PC-3 (cell line): ENCODE results near the gene CHMP1B. TPM values are rescaled to one million over a fixed set of nuclear protein-coding genes. Genes with fewer than 3 reads are reported as not detected.

ENCODE experiments used
- ATAC-seq: fragments of 200-7000 bp; cut with Tn5 transposase; 2 replicates; pipeline ENCODE4 v1.9.1; 2020; ENCODE audit warnings: mild to moderate bottlenecking, moderate library complexity
- BruUV-seq: library from RNA; stranded (reverse); fragments of 400-500 nt; replicated peaks from 2 replicates; lab custom pipeline; 2021; lab: Mats Ljungman, UMichigan
- CTCF ChIA-PET: fragments of 300-600 bp; sonication (Branson Sonifier 250); formaldehyde crosslinking; loops from one replicate; lab custom pipeline; 2022; ENCODE audit warnings: antibody characterized with exemption; lab: Charles Lee
- POLR2A ChIA-PET: fragments of 300-600 bp; sonication (Branson Sonifier 250); formaldehyde crosslinking; loops from one replicate; lab custom pipeline; 2022; ENCODE audit warnings: antibody characterized with exemption; ENCODE audit not compliant: unreplicated experiment; lab: Charles Lee
- DNase-seq: peaks from one replicate; pipeline ENCODE4 v3.0.0-alpha.2; 2015
- H2AFZ ChIP-seq: fragments of 300-600 bp; sonication (generic); 2 replicates; pipeline ENCODE4 v1.6.0; 2016; ENCODE audit warnings: antibody characterized with exemption, low read length
- H3F3A ChIP-seq: fragments of 300-600 bp; sonication (generic); one replicate; pipeline ENCODE4 v1.6.0; 2017; ENCODE audit warnings: antibody characterized with exemption, low read length, control low read depth, mild to moderate bottlenecking; ENCODE audit not compliant: unreplicated experiment
- H3K27ac ChIP-seq: fragments of 300-600 bp; sonication (generic); 2 replicates; pipeline ENCODE4 v1.5.1; 2016; ENCODE audit warnings: mild to moderate bottlenecking, low read length
- H3K27me3 ChIP-seq: fragments of 300-600 bp; sonication (generic); 2 replicates; pipeline ENCODE4 v1.6.1; 2016; ENCODE audit warnings: low read length, mixed read lengths
- H3K36me3 ChIP-seq: fragments of 300-600 bp; sonication (generic); 2 replicates; pipeline ENCODE4 v1.6.1; 2016; ENCODE audit warnings: low read depth, mixed run types, low read length, mixed read lengths
- H3K4me1 ChIP-seq: fragments of 300-600 bp; sonication (generic); 2 replicates; pipeline ENCODE4 v1.5.1; 2016; ENCODE audit warnings: low read length; ENCODE audit not compliant: insufficient read depth
- H3K4me2 ChIP-seq: fragments of 300-600 bp; sonication (generic); 2 replicates; pipeline ENCODE4 v1.6.0; 2016; ENCODE audit warnings: low read length
- H3K4me3 ChIP-seq: fragments of 300-600 bp; sonication (generic); 2 replicates; pipeline ENCODE4 v1.5.1; 2016; ENCODE audit warnings: mild to moderate bottlenecking, low read length, mixed read lengths
- H3K79me2 ChIP-seq: fragments of 300-600 bp; sonication (generic); 2 replicates; pipeline ENCODE4 v1.6.1; 2017; ENCODE audit warnings: low read length, mixed read lengths
- H3K9ac ChIP-seq: fragments of 300-600 bp; sonication (generic); 2 replicates; pipeline ENCODE4 v1.6.0; 2016; ENCODE audit warnings: mild to moderate bottlenecking, low read length
- H3K9me2 ChIP-seq: fragments of 300-600 bp; sonication (generic); replicated peaks from 2 replicates; pipeline ENCODE4 v1.6.1; 2016; ENCODE audit warnings: mixed run types, low read length, mixed read lengths
- H3K9me3 ChIP-seq: fragments of 300-600 bp; sonication (generic); 2 replicates; pipeline ENCODE4 v1.6.1; 2016; ENCODE audit warnings: low read length, mixed read lengths
- H4K20me1 ChIP-seq: fragments of 300-600 bp; sonication (generic); 2 replicates; pipeline ENCODE4 v1.6.1; 2016; ENCODE audit warnings: low read length, mixed read lengths
- CTCF ChIP-seq: fragments of 300-600 bp; sonication (generic); conservative IDR thresholded peaks from 2 replicates; pipeline ENCODE4 v1.5.1; 2017; ENCODE audit warnings: antibody characterized with exemption, low read depth, mild to moderate bottlenecking, low read length
- EZH2 ChIP-seq: fragments of 300-600 bp; sonication (generic); IDR thresholded peaks from one replicate; pipeline ENCODE4 v1.6.1; 2017; ENCODE audit warnings: antibody characterized with exemption, mild to moderate bottlenecking, low read length; ENCODE audit not compliant: unreplicated experiment
- EZH2phosphoT487 ChIP-seq: fragments of 300-600 bp; sonication (generic); IDR thresholded peaks from 2 replicates; pipeline ENCODE4 v1.6.1; 2018; ENCODE audit warnings: mild to moderate bottlenecking, antibody characterized with exemption, low read length, borderline replicate concordance
- intact Hi-C: fragments of 100-400 bp; cut with micrococcal nuclease; formaldehyde crosslinking; loops from 2 replicates; pipeline ENCODE4 v1.9.0; 2023
- total RNA-seq: library from RNA; depleted of rRNA; stranded (reverse); fragments of >200 nt; gene quantifications from 2 replicates; pipeline ENCODE4 v1.2.3, GENCODE V29; 2014

The CHMP1B gene
- total RNA-seq, 1 experiment from 2014 or later = 81.9 TPM

DNA sequence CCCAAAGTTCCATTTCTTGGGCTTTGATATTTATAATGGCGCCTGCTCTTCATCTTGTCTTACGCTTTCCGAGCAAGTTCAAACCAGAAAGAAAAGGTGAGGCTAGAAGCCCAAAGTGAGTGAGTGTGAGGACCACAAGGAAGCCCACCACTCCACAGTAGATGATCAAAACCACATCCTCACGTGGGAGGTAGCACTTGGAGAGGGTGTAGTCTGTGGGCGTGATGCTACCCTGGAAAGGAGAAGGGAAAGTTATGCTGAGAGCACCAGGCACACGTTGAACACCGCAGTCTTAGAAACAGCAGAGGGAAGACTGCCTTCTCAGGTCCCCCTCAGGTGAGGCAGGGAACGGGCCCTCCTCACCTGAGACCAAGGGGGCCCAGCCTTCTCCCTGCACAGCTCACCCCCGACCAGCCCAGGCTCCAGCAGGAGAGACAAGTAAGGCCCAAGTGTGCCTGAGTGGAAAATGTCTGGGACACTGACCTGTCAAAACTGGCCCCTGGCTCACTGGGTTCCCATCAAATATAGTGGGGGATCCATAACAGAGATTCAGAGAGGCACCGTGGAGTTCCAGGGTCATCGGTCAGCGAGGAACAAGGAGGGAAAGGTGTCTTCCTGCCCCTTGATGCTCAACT, 33.3 kb downstream of the CHMP1B start:
- ChIA-PET POLR2A (no interaction called here), CTCF (no interaction called here)
- Histone ChIP-seq H3K9ac (no peak overlapping the region), H3K9me2 (no peaks in the 10 kb centered on the region), H3K27ac (no peak overlapping the region), H3K4me3 (no peak overlapping the region), H3F3A (no peaks in the 10 kb centered on the region), H2AFZ (no peak overlapping the region), H3K79me2 (no peaks in the 10 kb centered on the region), H3K4me1 (peaks cover 33% of the 10 kb centered on the region), H4K20me1 (no peaks in the 10 kb centered on the region), H3K27me3 (no peaks in the 10 kb centered on the region), H3K9me3 (no peaks in the 10 kb centered on the region), H3K36me3 (peaks cover 10% of the 10 kb centered on the region; the same call in 1 of the 2 replicates), H3K4me2 (no peak overlapping the region)
- TF ChIP-seq EZH2phosphoT487 = no peak
- TF ChIP-seq CTCF = no peak
- no peak for TF ChIP-seq EZH2
- no TSS peak for BruUV-seq
- no peak for DNase-seq
- intact Hi-C loops = no loop called here
- ATAC-seq = no peak

GRCh38 chr18:11885278-11885947, 34.2 kb downstream of the CHMP1B start:
- Histone ChIP-seq H2AFZ (no peak overlapping the region), H3K79me2 (no peaks in the 10 kb centered on the region), H3K9ac (no peak overlapping the region), H3F3A (no peaks in the 10 kb centered on the region), H3K36me3 (peaks cover 10% of the 10 kb centered on the region; the same call in 1 of the 2 replicates), H3K4me3 (no peak overlapping the region), H3K27me3 (no peaks in the 10 kb centered on the region), H3K9me3 (no peaks in the 10 kb centered on the region), H3K4me1 (peaks cover 33% of the 10 kb centered on the region), H4K20me1 (no peaks in the 10 kb centered on the region), H3K9me2 (no peaks in the 10 kb centered on the region), H3K27ac (no peak overlapping the region), H3K4me2 (no peak overlapping the region)
- TF ChIP-seq EZH2 (no peak), EZH2phosphoT487 (no peak), CTCF (no peak)
- DNase-seq (no peak), ATAC-seq (no peak)
- intact Hi-C loops = no loop called here
- CTCF ChIA-PET = no interaction called here
- no TSS peak for BruUV-seq
- POLR2A ChIA-PET = no interaction called here

DNA sequence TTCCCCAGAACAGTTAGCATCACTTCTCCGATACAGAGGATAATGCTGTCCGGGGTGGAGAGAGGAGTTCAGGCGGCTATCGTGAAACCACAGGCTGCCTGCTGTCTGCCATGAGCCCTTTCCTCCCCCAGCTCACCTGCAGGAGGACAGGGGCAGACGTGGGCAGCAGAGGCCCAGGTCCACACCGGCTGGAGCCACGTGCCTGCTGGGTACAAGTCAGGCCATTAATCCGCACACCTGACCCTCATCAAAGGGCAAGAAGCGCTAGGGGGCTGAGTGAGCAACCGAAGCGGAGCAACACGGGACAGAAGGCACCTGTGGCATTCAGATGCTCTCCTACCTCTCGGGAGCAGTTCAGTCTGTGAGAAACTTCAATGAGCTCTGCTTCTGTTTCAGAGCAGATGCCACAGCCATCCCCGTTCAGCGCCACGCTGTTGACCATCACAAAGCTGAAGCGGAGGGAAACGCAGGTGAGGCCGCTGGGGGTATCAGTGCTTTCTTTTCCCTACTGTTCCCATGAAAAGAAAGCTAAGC, 35.4 kb downstream of the CHMP1B start:
- DNase-seq (no peak), ATAC-seq (no peak)
- H2AFZ ChIP-seq = no peak overlapping the region
- no peaks in the 10 kb centered on the region for H3K9me3 ChIP-seq
- H3K27me3 ChIP-seq = no peaks in the 10 kb centered on the region
- no peaks in the 10 kb centered on the region for H3K9me2 ChIP-seq
- ChIA-PET CTCF (no interaction called here), POLR2A (no interaction called here)
- H3K36me3 ChIP-seq = peaks cover 10% of the 10 kb centered on the region; the same call in 1 of the 2 replicates
- H3K27ac ChIP-seq = no peak overlapping the region
- H3K4me3 ChIP-seq = no peak overlapping the region
- no peaks in the 10 kb centered on the region for H4K20me1 ChIP-seq
- H3K9ac ChIP-seq = no peak overlapping the region
- no TSS peak for BruUV-seq
- no peaks in the 10 kb centered on the region for H3K79me2 ChIP-seq
- H3K4me2 ChIP-seq = peak overlapping the region; percentile 48
- intact Hi-C loops = no loop called here
- H3K4me1 ChIP-seq = peaks cover 33% of the 10 kb centered on the region
- TF ChIP-seq EZH2 = no peak
- no peak for TF ChIP-seq CTCF
- TF ChIP-seq EZH2phosphoT487 = no peak
- no peaks in the 10 kb centered on the region for H3F3A ChIP-seq
